GM12878 (cell line): ENCODE measurements around the gene STRADB. TPM values are rescaled to one million over a fixed set of nuclear protein-coding genes. Genes with fewer than 3 reads are reported as not detected.
"Not testable (repeated sequence)": the region's sequence is repeated elsewhere in the genome, so short reads cannot be mapped to it uniquely, and the experiment has no call there.

Source experiments
- ATAC-seq: fragments of 200-7000 bp; cut with Tn5 transposase; 3 replicates; pipeline ENCODE4 v1.9.1; 2020; ENCODE audit warnings: mild to moderate bottlenecking, moderate library complexity
- BruUV-seq: library from RNA; stranded (reverse); fragments of 400-500 nt; replicated peaks from 2 replicates; lab custom pipeline; 2021; lab: Mats Ljungman, UMichigan
- CTCF ChIA-PET: fragments of 300-600 bp; sonication (Branson Sonifier 250); formaldehyde crosslinking; extraction: SDS; loops from one replicate; lab custom pipeline; 2021; ENCODE audit warnings: inconsistent platforms; lab: Yijun Ruan, JAX
- POLR2A ChIA-PET: fragments of 350-600 bp; formaldehyde crosslinking; extraction: SDS; loops from one replicate; lab custom pipeline; 2021; ENCODE audit warnings: inconsistent platforms; lab: Charles Lee
- RAD21 ChIA-PET: fragments of 300-600 bp; sonication (Branson Sonifier 250); formaldehyde crosslinking; loops from one replicate; lab custom pipeline; 2023; ENCODE audit warnings: antibody characterized with exemption; ENCODE audit not compliant: unreplicated experiment; lab: Charles Lee
- SMC1A ChIA-PET: fragments of 300-600 bp; sonication (Branson Sonifier 250); formaldehyde crosslinking; loops from one replicate; lab custom pipeline; 2023; ENCODE audit not compliant: unreplicated experiment, uncharacterized antibody; lab: Charles Lee
- DNase-seq: peaks from one replicate; pipeline ENCODE4 v3.0.0-alpha.2; 2011; ENCODE audit warnings: low read depth, low spot score
- FAIRE-seq: peaks from 3 replicates; lab custom pipeline; 2011; peaks lifted over from hg19 to GRCh38; lab: Jason Lieb, UNC
- H2AFZ ChIP-seq: 2 replicates; pipeline ENCODE4 v1.6.0; 2011; ENCODE audit warnings: low read depth, low read length, control low read depth; ENCODE audit not compliant: control insufficient read depth
- H3K27ac ChIP-seq: 2 replicates; pipeline ENCODE4 v1.5.1; 2011; ENCODE audit warnings: control low read depth; ENCODE audit not compliant: control insufficient read depth, insufficient read depth
- H3K27me3 ChIP-seq, 2 experiments: replicated peaks in 1 of 2; 2 replicates each; pipeline versions ENCODE4 v1.6.0 to v1.6.1; 2011; ENCODE audit warnings: low read length in 1 of 2; ENCODE audit not compliant: control insufficient read depth in 2 of 2, insufficient read depth in 2 of 2
- H3K36me3 ChIP-seq, 2 experiments: 2 replicates each; pipeline ENCODE4 v1.5.1; 2011; ENCODE audit warnings: low read length in 1 of 2; ENCODE audit not compliant: control insufficient read depth in 2 of 2, insufficient read depth in 2 of 2
- H3K4me1 ChIP-seq: 2 replicates; pipeline ENCODE4 v1.6.1; 2011; ENCODE audit warnings: mild to moderate bottlenecking, low read length, moderate library complexity, mixed read lengths; ENCODE audit not compliant: control insufficient read depth, insufficient read depth
- H3K4me2 ChIP-seq: 2 replicates; pipeline ENCODE4 v1.6.0; 2011; ENCODE audit warnings: control low read depth; ENCODE audit not compliant: control insufficient read depth, insufficient read depth
- H3K4me3 ChIP-seq: fragments of 200-600 bp; sonication (generic); 2 replicates; pipeline ENCODE4 v1.5.1; 2016
- H3K79me2 ChIP-seq: 2 replicates; pipeline ENCODE4 v1.6.0; 2011; ENCODE audit warnings: low read length; ENCODE audit not compliant: control insufficient read depth, insufficient read depth
- H3K9ac ChIP-seq: 2 replicates; pipeline ENCODE4 v1.8.0; 2011; ENCODE audit warnings: low read length, control low read depth, mixed read lengths; ENCODE audit not compliant: control insufficient read depth, insufficient read depth
- H3K9me3 ChIP-seq: replicated peaks from 3 replicates; pipeline ENCODE4 v1.5.1; 2011; ENCODE audit warnings: mild to moderate bottlenecking, low read length; ENCODE audit not compliant: control insufficient read depth, insufficient read depth
- H4K20me1 ChIP-seq: 2 replicates; pipeline ENCODE4 v1.6.0; 2011; ENCODE audit not compliant: control insufficient read depth, insufficient read depth
- WGBS: methylation state at CpG from one replicate; pipeline ENCODE4 v1.1.6; 2016; ENCODE audit warnings: low lambda C conversion rate; ENCODE audit not compliant: insufficient replicate concordance, insufficient coverage; ENCODE audit errors: missing lambda C conversion rate; 5-methylcytosine and 5-hydroxymethylcytosine counted together
- in situ Hi-C: fragments of 300-500 bp; cut with MboI; formaldehyde crosslinking; loops from 9 replicates; pipeline ENCODE4 v1.14.3; 2018; ENCODE audit warnings: mixed read lengths
- intact Hi-C: fragments of 100-400 bp; cut with micrococcal nuclease; formaldehyde crosslinking; loops from one replicate; pipeline ENCODE4 v1.14.2; 2022; ENCODE audit not compliant: unreplicated experiment
- polyA plus RNA-seq, 11 experiments: library from polyadenylated mRNA; depleted of rRNA in 4 of 11; unstranded in 6 of 11; stranded (reverse) in 5 of 11; fragments of >200 nt; fragmentation: Nextera tagmentation in 4 of 11; fragmentation: Illumina TruSeq in 1 of 11; extraction: Ambion mirVana in 4 of 11; extraction: Trizol in 1 of 11; gene quantifications; 1 replicate in 1 of 11; 2 replicates in 10 of 11; pipeline versions ENCODE4 v1.2.1 to v1.2.3, GENCODE V29; 2011 to 2016; ENCODE audit warnings: inconsistent platforms in 2 of 11, missing spikeins in 2 of 11, low read depth in 1 of 11
- total RNA-seq, 4 experiments: library from RNA; depleted of rRNA in 3 of 4; stranded (reverse); fragments of >200 nt in 3 of 4; fragmentation: Illumina TruSeq in 1 of 4; extraction: Trizol in 1 of 4; gene quantifications; 2 replicates each; pipeline versions ENCODE4 v1.2.1 to v1.2.3, GENCODE V29; 2013 to 2021

Gene STRADB
- total and polyA plus RNA-seq, 10 of the 15 experiments (the other 5 are each of a cell fraction or from before 2014, with no cell fraction given): 7.6 to 58.3 (median 32.2) TPM

DNA sequence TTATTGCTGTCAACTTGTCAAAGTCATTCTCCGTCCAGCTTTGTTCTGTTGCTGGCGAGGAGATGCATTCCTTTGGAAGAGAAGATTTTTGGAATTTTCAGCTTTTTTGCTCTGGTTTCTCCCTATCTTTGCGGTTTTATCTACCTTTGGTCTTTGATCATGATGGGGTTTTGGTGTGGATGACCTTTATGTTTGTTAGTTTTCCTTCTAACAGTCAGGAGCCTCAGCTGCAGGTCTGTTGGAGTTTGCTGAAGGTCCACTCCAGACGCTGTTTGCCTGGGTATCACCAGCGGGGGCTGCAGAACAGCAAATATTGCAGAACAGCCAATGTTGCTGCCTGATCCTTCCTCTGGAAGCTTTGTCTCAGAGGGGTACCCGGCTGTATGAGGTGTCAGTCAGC lies 21.7 kb upstream of the STRADB start:
- H3K4me3 ChIP-seq, RAD21 ChIA-PET, H3K4me2 ChIP-seq, ATAC-seq, H2AFZ ChIP-seq, H3K9ac ChIP-seq, H3K9me3 ChIP-seq, BruUV-seq, H3K36me3 ChIP-seq, H3K27me3 ChIP-seq, DNase-seq, H3K4me1 ChIP-seq, H3K79me2 ChIP-seq, FAIRE-seq, H3K27ac ChIP-seq, in situ Hi-C loops, intact Hi-C loops, H4K20me1 ChIP-seq: not testable (repeated sequence)
- CTCF ChIA-PET: interaction anchor here (1.2 kb wide), 1 partner anchor 10 kb away, joined by 4 read pairs; no protein-coding TSS in a partner anchor
- WGBS: 85% methylated on average over 6 of the region's 6 CpGs
- SMC1A ChIA-PET: interaction anchor here (0.6 kb wide), 1 partner anchor 52 kb away, joined by 3 read pairs; no protein-coding TSS in a partner anchor
- POLR2A ChIA-PET: interaction anchor here (0.6 kb wide), 1 partner anchor 416 kb away, joined by 5 read pairs; no protein-coding TSS in a partner anchor

GRCh38 chr2:201430322-201430721 lies 21.2 kb upstream of the STRADB start:
- CTCF ChIA-PET: interaction anchor here (1.2 kb wide), 1 partner anchor 10 kb away, joined by 4 read pairs; no protein-coding TSS in a partner anchor

More at GRCh38 chr2:201430322-201430721, 21.2 kb upstream of the STRADB start:
- 91% methylated on average over 12 of the region's 12 CpGs for WGBS
- POLR2A ChIA-PET: interaction anchor here (0.6 kb wide), 1 partner anchor 416 kb away, joined by 5 read pairs; no protein-coding TSS in a partner anchor
- BruUV-seq, FAIRE-seq, H3K9ac ChIP-seq, H2AFZ ChIP-seq, H3K79me2 ChIP-seq, DNase-seq, H3K4me3 ChIP-seq, ATAC-seq, H3K36me3 ChIP-seq, H3K27ac ChIP-seq, H3K9me3 ChIP-seq, H3K27me3 ChIP-seq, RAD21 ChIA-PET, H3K4me1 ChIP-seq, H4K20me1 ChIP-seq, intact Hi-C loops, in situ Hi-C loops, H3K4me2 ChIP-seq: not testable (repeated sequence)
- SMC1A ChIA-PET: interaction anchor here (1.2 kb wide), 1 partner anchor 223 kb away, joined by 3 read pairs; no protein-coding TSS in a partner anchor
